MCF 10A (cell line): ENCODE results near the gene SAP30BP. TPM values are rescaled to one million over a fixed set of nuclear protein-coding genes. Genes with fewer than 3 reads are reported as not detected.

ENCODE experiments used
- Bru-seq: library from RNA; stranded (reverse); fragments of 400-500 nt; gene quantifications from one replicate; lab custom pipeline; 2021; lab: Mats Ljungman, UMichigan
- BruChase-seq, 2 experiments: library from RNA; stranded (reverse); fragments of 400-500 nt; gene quantifications; one replicate each; lab custom pipeline; 2021; lab: Mats Ljungman, UMichigan
- BruUV-seq: library from RNA; stranded (reverse); fragments of 400-500 nt; replicated peaks from 2 replicates; lab custom pipeline; 2021; lab: Mats Ljungman, UMichigan
- CTCF ChIA-PET: fragments of 300-600 bp; sonication (Branson Sonifier 250); formaldehyde crosslinking; extraction: SDS; loops from one replicate; lab custom pipeline; 2021; ENCODE audit warnings: antibody characterized with exemption, inconsistent platforms; lab: Yijun Ruan, JAX
- POLR2A ChIA-PET: fragments of 300-600, 350-650 bp; sonication (Branson Sonifier 250); formaldehyde crosslinking; extraction: SDS; loops from one replicate; lab custom pipeline; 2020; ENCODE audit warnings: antibody characterized with exemption, inconsistent platforms; lab: Yijun Ruan, JAX
- DNase-seq: peaks from one replicate; pipeline ENCODE4 v3.0.0-alpha.2; 2018; ENCODE audit not compliant: unreplicated experiment
- H3K27ac Mint-ChIP-seq: one replicate; pipeline ENCODE4 v1.8.0; 2022; ENCODE audit warnings: mild to moderate bottlenecking, low read depth, mixed read lengths; ENCODE audit not compliant: unreplicated experiment
- H3K27me3 Mint-ChIP-seq: one replicate; pipeline ENCODE4 v1.8.0; 2022; ENCODE audit warnings: mixed read lengths; ENCODE audit not compliant: insufficient read depth, unreplicated experiment
- H3K36me3 Mint-ChIP-seq: one replicate; pipeline ENCODE4 v1.8.0; 2022; ENCODE audit warnings: mild to moderate bottlenecking, moderate library complexity, mixed read lengths; ENCODE audit not compliant: insufficient read depth, unreplicated experiment
- H3K4me1 Mint-ChIP-seq: one replicate; pipeline ENCODE4 v1.8.0; 2022; ENCODE audit warnings: mixed read lengths; ENCODE audit not compliant: insufficient read depth, unreplicated experiment
- H3K4me3 Mint-ChIP-seq: one replicate; pipeline ENCODE4 v1.8.0; 2022; ENCODE audit warnings: mild to moderate bottlenecking, moderate library complexity, mixed read lengths; ENCODE audit not compliant: unreplicated experiment
- H3K9me3 Mint-ChIP-seq: one replicate; pipeline ENCODE4 v1.8.0; 2022; ENCODE audit warnings: mixed read lengths; ENCODE audit not compliant: unreplicated experiment
- CTCF ChIP-seq: fragments of 200-600 bp; IDR thresholded peaks from one replicate; pipeline ENCODE4 v1.8.0; 2022; ENCODE audit warnings: antibody characterized with exemption, mild to moderate bottlenecking; ENCODE audit not compliant: unreplicated experiment
- intact Hi-C: fragments of 100-400 bp; cut with micrococcal nuclease; formaldehyde crosslinking; loops from 2 replicates; pipeline ENCODE4 v1.14.1; 2022
- long read RNA-seq: library from polyadenylated mRNA; stranded (forward); transcript quantifications from one replicate; pipeline ENCODE4 v2.0.0, GENCODE V29; 2022
- total RNA-seq: library from RNA; stranded (reverse); gene quantifications from 2 replicates; pipeline ENCODE4 v1.2.3, GENCODE V29; 2022

The SAP30BP gene
- total RNA-seq (108 and 123 TPM in 2 replicates), Bru-seq, nascent RNA (percentile 87 among the genes with signal in this experiment), BruChase-seq, experiment 1, labeled RNA remaining after a 6-hour chase (percentile 83 among the genes with signal in this experiment), BruChase-seq, experiment 2, labeled RNA remaining after a 2-hour chase (percentile 84 among the genes with signal in this experiment)
- long read RNA-seq, transcript SAP30BP-225 (11 exons, 2,722 nt) = major isoform, 124 of 218 reads
- long read RNA-seq, partial matches to known transcripts = 6 of 218 reads
- long read RNA-seq, other reads (novel, unspliced or antisense) = 80 of 218 reads

DNA sequence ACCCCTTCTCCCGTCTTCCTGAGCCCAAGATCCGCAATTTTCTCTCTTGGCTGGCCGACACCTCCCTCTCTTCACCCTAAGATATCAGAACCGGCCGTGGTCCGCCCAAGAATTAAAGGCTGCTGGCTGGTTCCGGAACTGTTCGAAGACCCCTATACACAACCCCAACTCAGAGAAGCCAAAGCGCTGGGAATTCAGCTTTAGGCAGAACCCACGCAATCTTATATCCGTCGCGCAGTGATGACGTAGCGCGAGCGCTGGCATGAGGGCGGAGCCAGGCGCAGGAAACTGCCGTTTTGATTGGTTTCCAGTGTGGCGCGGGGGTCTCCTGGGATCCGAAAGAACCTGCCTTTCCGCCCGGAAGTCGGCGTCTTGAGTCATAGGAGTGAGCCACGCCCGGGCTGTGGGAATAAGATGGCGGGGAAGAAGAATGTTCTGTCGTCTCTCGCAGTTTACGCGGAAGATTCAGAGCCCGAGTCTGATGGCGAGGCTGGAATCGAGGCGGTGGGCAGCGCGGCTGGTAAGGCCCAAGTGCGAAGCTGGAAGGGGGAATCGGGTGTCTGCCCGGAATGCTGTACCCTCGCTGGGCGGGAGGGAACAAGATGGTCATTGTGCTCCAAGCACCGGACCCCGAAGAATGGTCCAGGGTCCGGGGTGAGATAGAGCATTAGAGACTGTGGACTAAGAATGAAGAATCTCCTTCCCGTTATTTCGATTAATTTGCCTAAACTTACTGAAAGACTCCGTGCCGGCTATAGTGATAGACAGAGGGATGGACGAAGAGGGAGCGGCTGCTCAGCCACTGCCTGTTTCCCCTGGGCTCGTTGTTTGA is at the start of gene SAP30BP, which contains the start of gene RECQL5:
TSS of gene SAP30BP (plus strand) at position 380 of the 832 bp plus-strand sequence. CDS start at position 415, 35 bp downstream.
TSS of gene RECQL5 (minus strand) at position 196 of the 832 bp plus-strand sequence. CDS start 597 bp downstream, outside the sequence.
- peak; percentile 99 for DNase-seq
- peaks cover 52% of the 10 kb centered on the region for H3K36me3 Mint-ChIP-seq
- TF ChIP-seq CTCF = no peak
- ChIA-PET POLR2A (interaction anchor here (0.5 to 4.0 kb wide), 54 partner anchors 9 to 1458 kb away, joined by 3 to 48 read pairs (median 4); partner anchors contain the start of genes GALK1, ITGB4, MRPL38 and SMIM5), CTCF (interaction anchor here (0.6 to 1.7 kb wide), 9 partner anchors 13 to 468 kb away, joined by 3 to 8 read pairs (median 4); no protein-coding TSS in a partner anchor)
- no peaks in the 10 kb centered on the region for H3K9me3 Mint-ChIP-seq
- H3K27me3 Mint-ChIP-seq = no peaks in the 10 kb centered on the region
- peaks cover 15% of the 10 kb centered on the region for H3K4me1 Mint-ChIP-seq
- TSS peak; percentile 80 for BruUV-seq
- no peak within 1 kb of the TSS for H3K4me3 Mint-ChIP-seq
- intact Hi-C loops = no loop called here
- H3K27ac Mint-ChIP-seq = no peak within 1 kb of the TSS

- POLR2A ChIA-PET = interaction anchor here (1.6 kb wide), 1 partner anchor 9 kb away, joined by 5 read pairs; no protein-coding TSS in a partner anchor
- no peak for DNase-seq
Measured at GRCh38 chr17:75617675-75618074, 49.5 kb upstream of the SAP30BP start.

DNA sequence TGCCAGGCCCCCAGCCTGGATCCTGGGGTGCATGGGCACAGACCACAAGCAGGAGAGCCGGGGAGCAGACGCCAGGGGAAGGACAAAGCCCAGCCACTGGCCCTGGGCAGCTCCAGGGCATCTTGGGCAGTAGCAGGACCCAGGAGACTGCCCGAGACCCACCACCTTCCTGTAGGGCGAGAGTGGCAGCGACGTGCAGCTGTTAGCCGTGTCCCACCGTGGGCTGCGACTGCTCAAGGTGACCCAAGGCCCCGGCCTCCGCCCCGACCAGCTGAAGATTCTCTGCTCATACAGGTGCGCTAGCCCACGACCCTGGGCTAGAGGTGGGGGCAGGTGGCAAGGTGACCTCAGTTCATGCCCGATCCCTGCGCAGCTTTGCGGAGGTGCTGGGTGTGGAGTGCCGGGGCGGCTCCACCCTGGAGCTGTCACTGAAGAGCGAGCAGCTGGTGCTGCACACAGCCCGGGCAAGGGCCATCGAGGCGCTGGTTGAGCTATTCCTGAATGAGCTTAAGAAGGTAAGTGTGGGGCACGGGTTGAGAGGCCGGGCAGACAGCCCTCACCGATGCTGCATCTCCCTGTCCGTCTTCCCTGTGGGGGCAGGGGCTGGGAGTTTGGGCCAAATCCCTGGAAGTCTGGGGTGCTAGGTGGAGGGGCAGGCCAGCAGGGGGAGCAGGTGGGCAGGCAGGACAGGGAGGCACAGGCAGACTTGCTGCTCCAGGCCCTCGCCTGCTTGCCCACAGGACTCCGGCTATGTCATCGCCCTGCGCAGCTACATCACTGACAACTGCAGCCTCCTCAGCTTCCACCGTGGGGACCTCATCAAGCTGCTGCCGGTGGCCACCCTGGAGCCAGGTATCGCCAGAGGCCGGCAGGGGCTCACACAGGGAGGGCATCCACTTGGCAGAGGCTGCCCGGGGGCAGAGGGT is 47.4 kb upstream of the SAP30BP start:
- Mint-ChIP-seq H3K9me3 (no peaks in the 10 kb centered on the region), H3K27ac (peak overlapping the region; percentile 42), H3K27me3 (peaks cover 17% of the 10 kb centered on the region), H3K36me3 (no peaks in the 10 kb centered on the region), H3K4me3 (no peak overlapping the region), H3K4me1 (no peaks in the 10 kb centered on the region)
- ChIA-PET POLR2A (interaction anchor here (0.6 to 2.6 kb wide), 4 partner anchors 14 to 391 kb away, joined by 3 to 13 read pairs (median 3); partner anchors contain the start of gene SMIM5), CTCF (interaction anchor here (0.5 to 3.4 kb wide), 7 partner anchors 10 to 73 kb away, joined by 3 to 24 read pairs (median 4); partner anchors contain the start of gene SMIM5)
- DNase-seq = peak; percentile 33
- intact Hi-C loops = no loop called here
- TF ChIP-seq CTCF = peak; percentile 34
- no TSS peak for BruUV-seq

More at GRCh38 chr17:75617675-75618074, 49.5 kb upstream of the SAP30BP start:
- Mint-ChIP-seq H3K9me3 (no peaks in the 10 kb centered on the region), H3K27me3 (peaks cover 10% of the 10 kb centered on the region), H3K27ac (no peak overlapping the region), H3K4me1 (no peaks in the 10 kb centered on the region), H3K4me3 (no peak overlapping the region), H3K36me3 (no peaks in the 10 kb centered on the region)
- intact Hi-C loops = no loop called here
- CTCF ChIA-PET = interaction anchor here (2.9 kb wide), 1 partner anchor 16 kb away, joined by 25 read pairs; the partner anchor contains the start of gene SMIM5
- TF ChIP-seq CTCF = no peak
- no TSS peak for BruUV-seq
